ENCODE measurements around the gene PTGIS. TPM values are rescaled to one million over a fixed set of nuclear protein-coding genes. Genes with fewer than 3 reads are reported as not detected.
A peak's percentile ranks its signal among the peaks of the same experiment; 100 is the strongest.

Gene PTGIS
- total and polyA plus RNA-seq, 2 of the 4 experiments (the other 2 are of a cell fraction) = 1.6 to 2.6 TPM

- Histone ChIP-seq H2AFZ (replicated peaks; ENCODE audit: low read length, poor library complexity) (peak overlapping the region; percentile 5), H2BK20ac (ENCODE audit: low read depth, low read length) (no peak overlapping the region), H4K91ac (ENCODE audit: insufficient read depth, low read depth, low read length) (no peak overlapping the region; the same call in 1 of the 2 replicates), H4K8ac (ENCODE audit: low read depth in 2 of 2, low read length in 2 of 2) (no peak overlapping the region; a peak in 1 of 4 replicates), H3K4ac (ENCODE audit: low read depth, low read length) (no peak overlapping the region), H3K9ac (ENCODE audit: low read depth, low read length) (no peak overlapping the region), H2AK9ac (replicated peaks; ENCODE audit: low read depth, low read length, poor library complexity) (no peak overlapping the region), H3K14ac (replicated peaks; ENCODE audit: low read depth, low read length) (no peak overlapping the region), H3K4me3 (ENCODE audit: insufficient read depth, low read depth, low read length) (no peak overlapping the region), H3K4me2 (ENCODE audit: low read depth, low read length) (no peak overlapping the region), H2BK5ac (ENCODE audit: low read depth, low read length, poor library complexity, severe bottlenecking) (no peak overlapping the region), H3K56ac (ENCODE audit: extremely low read depth, insufficient read depth, low read length) (no peak overlapping the region), H3K27ac (ENCODE audit: insufficient read depth, low read length) (no peak overlapping the region), H3K36me3 (ENCODE audit: control insufficient read depth, insufficient read depth, low read length) (no peaks in the 10 kb centered on the region), H3K23ac (ENCODE audit: low read depth, low read length) (no peak overlapping the region), H4K20me1 (ENCODE audit: insufficient read depth, low read length) (no peaks in the 10 kb centered on the region), H3K9me3 (ENCODE audit: control insufficient read depth, insufficient read depth, low read length) (peaks cover 2% of the 10 kb centered on the region; the same call in 1 of the 2 replicates), H2BK120ac (ENCODE audit: low read depth, low read length) (no peak overlapping the region), H3K9me1 (ENCODE audit: insufficient read depth, low read length) (no peaks in the 10 kb centered on the region), H3K79me1 (ENCODE audit: low read depth in 1 of 2, low read length in 2 of 2) (no peaks in the 10 kb centered on the region), H3K18ac (ENCODE audit: low read depth, low read length) (no peak overlapping the region), H3K4me1 (ENCODE audit: control insufficient read depth, insufficient read depth, low read length) (peaks cover 20% of the 10 kb centered on the region; the same call in 1 of the 2 replicates), H2AK5ac (ENCODE audit: low read depth, low read length) (0 out of 2 replicates have a peak overlapping the region, but pooled peaks have one; percentile 3), H2BK15ac (ENCODE audit: low read depth, low read length) (peak overlapping the region; percentile 71; the same call in 1 of the 3 replicates), H4K5ac (ENCODE audit: low read depth, low read length) (no peak overlapping the region), H3K27me3 (ENCODE audit: control insufficient read depth, insufficient read depth, low read length) (peaks cover 16% of the 10 kb centered on the region)
- WGBS, 2 experiments (ENCODE audit: extremely low coverage in 2 of 2, insufficient read length in 1 of 2) = 46% methylated on average over 3 of the region's 6 CpGs; no CpG with 5 or more reads in 1 of the 2 experiments
- intact Hi-C loops (cut with micrococcal nuclease) (no loop called here), in situ Hi-C loops (cut with MboI; ENCODE audit: low sequenced_read_pairs) (no loop called here), dilution Hi-C loops (cut with HindIII; ENCODE audit: low sequenced_read_pairs, unreplicated experiment) (no loop called here)
- POLR2A ChIA-PET (ENCODE audit: unreplicated experiment) = no interaction called here
- TF ChIP-seq POLR2A (IDR thresholded peaks at IDR 0.05; ENCODE audit: low read depth, low read length) (no peak), RAD21 (IDR thresholded peaks at IDR 0.05; ENCODE audit: low read length) (no peak), MAFK (IDR thresholded peaks at IDR 0.05; ENCODE audit: low read depth, low read length) (no peak), BHLHE40 (IDR thresholded peaks at IDR 0.05; ENCODE audit: low read depth, low read length) (no peak), SMC3 (IDR thresholded peaks at IDR 0.05; ENCODE audit: low read depth, low read length) (no peak), MAZ (IDR thresholded peaks at IDR 0.05; ENCODE audit: borderline replicate concordance, low read depth, low read length) (no peak), USF2 (IDR thresholded peaks at IDR 0.05; ENCODE audit: low read depth, low read length) (no peak), CHD1 (IDR thresholded peaks at IDR 0.05; ENCODE audit: low read depth, low read length) (no peak)
- DNase-seq = no peak
- BruUV-seq (replicated peaks) = no TSS peak
- CTCF ChIA-PET = interaction anchor here (0.6 kb wide), 1 partner anchor 15 kb away, joined by 3 read pairs; no protein-coding TSS in a partner anchor
- no peak for ATAC-seq (ENCODE audit: low read depth)
These were observed 4.9 kb upstream of the PTGIS start for GRCh38 chr20:49572857-49573256.
